ENCODE results near the gene BANF2. TPM values are rescaled to one million over a fixed set of nuclear protein-coding genes. Genes with fewer than 3 reads are reported as not detected.

Gene BANF2
- polyA plus RNA-seq, 1 of the 3 experiments (the other 2 are of a cell fraction) = not detected

DNA sequence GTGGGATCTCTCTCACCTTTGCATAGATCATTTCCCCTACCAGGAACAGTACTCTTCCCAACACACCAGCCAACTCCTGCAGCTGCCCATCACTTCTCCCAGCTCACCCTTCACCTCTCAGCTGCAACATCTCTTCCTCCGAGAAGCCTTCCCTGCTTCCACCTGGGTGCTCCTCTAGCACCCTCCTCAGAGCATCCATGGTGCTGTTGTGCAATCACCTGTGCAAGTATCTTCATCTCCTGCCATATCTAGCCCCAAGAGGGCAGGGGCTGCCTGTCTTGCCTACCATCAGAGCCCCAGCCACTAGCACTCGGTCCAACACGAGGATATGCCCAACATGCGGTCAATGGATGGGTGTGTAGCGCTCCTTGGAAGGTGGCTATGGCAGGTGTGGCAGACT, 75.8 kb downstream of the BANF2 start:
- no peak for DNase-seq
- H3K79me2 ChIP-seq (ENCODE audit: insufficient read depth) = no peaks in the 10 kb centered on the region
- H3K27ac ChIP-seq (ENCODE audit: low read depth in 2 of 2, low read length in 1 of 2) = no peak overlapping the region
- H3K9me3 ChIP-seq = no peaks in the 10 kb centered on the region
- POLR2A ChIA-PET = no interaction called here
- H3K4me3 ChIP-seq (ENCODE audit: low read depth in 2 of 2, low read length in 1 of 2) = no peak overlapping the region
- TF ChIP-seq RFX5 (IDR thresholded peaks at IDR 0.05; ENCODE audit: low read length) (no peak), FOSL2 (IDR thresholded peaks at IDR 0.05; ENCODE audit: borderline replicate concordance, low read depth) (no peak), GATA2 (CRISPR knock-in tag; IDR thresholded peaks at IDR 0.05) (no peak), MEF2A (IDR thresholded peaks at IDR 0.05; ENCODE audit: borderline replicate concordance, low read depth) (no peak), POLR2AphosphoS5 (IDR thresholded peaks at IDR 0.05; ENCODE audit: low read depth, low read length) (no peak), RXRA (IDR thresholded peaks at IDR 0.05; ENCODE audit: borderline replicate concordance, low read depth) (no peak), EZH2phosphoT487 (IDR thresholded peaks at IDR 0.05; ENCODE audit: borderline replicate concordance, low read depth) (no peak), TCF12 (IDR thresholded peaks at IDR 0.05) (no peak), ELF1 (IDR thresholded peaks at IDR 0.05) (no peak), CHD2 (IDR thresholded peaks at IDR 0.05; ENCODE audit: low read length, partially characterized antibody) (no peak), NRF1 (IDR thresholded peaks at IDR 0.05; ENCODE audit: low read depth, low read length) (no peak), JUND (IDR thresholded peaks at IDR 0.05) (no peak), RAD21 (IDR thresholded peaks at IDR 0.05; ENCODE audit: low read length) (no peak), SMC3 (IDR thresholded peaks at IDR 0.05; ENCODE audit: low read depth, low read length) (no peak)
- TF ChIP-seq, protein P1, sequence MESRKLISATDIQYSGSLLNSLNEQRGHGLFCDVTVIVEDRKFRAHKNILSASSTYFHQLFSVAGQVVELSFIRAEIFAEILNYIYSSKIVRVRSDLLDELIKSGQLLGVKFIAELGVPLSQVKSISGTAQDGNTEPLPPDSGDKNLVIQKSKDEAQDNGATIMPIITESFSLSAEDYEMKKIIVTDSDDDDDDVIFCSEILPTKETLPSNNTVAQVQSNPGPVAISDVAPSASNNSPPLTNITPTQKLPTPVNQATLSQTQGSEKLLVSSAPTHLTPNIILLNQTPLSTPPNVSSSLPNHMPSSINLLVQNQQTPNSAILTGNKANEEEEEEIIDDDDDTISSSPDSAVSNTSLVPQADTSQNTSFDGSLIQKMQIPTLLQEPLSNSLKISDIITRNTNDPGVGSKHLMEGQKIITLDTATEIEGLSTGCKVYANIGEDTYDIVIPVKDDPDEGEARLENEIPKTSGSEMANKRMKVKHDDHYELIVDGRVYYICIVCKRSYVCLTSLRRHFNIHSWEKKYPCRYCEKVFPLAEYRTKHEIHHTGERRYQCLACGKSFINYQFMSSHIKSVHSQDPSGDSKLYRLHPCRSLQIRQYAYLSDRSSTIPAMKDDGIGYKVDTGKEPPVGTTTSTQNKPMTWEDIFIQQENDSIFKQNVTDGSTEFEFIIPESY (IDR thresholded peaks at IDR 0.05; ENCODE audit: borderline replicate concordance, low read depth) = no peak
- TF ChIP-seq, protein P2, sequence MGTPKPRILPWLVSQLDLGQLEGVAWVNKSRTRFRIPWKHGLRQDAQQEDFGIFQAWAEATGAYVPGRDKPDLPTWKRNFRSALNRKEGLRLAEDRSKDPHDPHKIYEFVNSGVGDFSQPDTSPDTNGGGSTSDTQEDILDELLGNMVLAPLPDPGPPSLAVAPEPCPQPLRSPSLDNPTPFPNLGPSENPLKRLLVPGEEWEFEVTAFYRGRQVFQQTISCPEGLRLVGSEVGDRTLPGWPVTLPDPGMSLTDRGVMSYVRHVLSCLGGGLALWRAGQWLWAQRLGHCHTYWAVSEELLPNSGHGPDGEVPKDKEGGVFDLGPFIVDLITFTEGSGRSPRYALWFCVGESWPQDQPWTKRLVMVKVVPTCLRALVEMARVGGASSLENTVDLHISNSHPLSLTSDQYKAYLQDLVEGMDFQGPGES (IDR thresholded peaks at IDR 0.05; ENCODE audit: low read depth, low read length) = no peak
- TF ChIP-seq, protein P3, sequence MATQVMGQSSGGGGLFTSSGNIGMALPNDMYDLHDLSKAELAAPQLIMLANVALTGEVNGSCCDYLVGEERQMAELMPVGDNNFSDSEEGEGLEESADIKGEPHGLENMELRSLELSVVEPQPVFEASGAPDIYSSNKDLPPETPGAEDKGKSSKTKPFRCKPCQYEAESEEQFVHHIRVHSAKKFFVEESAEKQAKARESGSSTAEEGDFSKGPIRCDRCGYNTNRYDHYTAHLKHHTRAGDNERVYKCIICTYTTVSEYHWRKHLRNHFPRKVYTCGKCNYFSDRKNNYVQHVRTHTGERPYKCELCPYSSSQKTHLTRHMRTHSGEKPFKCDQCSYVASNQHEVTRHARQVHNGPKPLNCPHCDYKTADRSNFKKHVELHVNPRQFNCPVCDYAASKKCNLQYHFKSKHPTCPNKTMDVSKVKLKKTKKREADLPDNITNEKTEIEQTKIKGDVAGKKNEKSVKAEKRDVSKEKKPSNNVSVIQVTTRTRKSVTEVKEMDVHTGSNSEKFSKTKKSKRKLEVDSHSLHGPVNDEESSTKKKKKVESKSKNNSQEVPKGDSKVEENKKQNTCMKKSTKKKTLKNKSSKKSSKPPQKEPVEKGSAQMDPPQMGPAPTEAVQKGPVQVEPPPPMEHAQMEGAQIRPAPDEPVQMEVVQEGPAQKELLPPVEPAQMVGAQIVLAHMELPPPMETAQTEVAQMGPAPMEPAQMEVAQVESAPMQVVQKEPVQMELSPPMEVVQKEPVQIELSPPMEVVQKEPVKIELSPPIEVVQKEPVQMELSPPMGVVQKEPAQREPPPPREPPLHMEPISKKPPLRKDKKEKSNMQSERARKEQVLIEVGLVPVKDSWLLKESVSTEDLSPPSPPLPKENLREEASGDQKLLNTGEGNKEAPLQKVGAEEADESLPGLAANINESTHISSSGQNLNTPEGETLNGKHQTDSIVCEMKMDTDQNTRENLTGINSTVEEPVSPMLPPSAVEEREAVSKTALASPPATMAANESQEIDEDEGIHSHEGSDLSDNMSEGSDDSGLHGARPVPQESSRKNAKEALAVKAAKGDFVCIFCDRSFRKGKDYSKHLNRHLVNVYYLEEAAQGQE (IDR thresholded peaks at IDR 0.05; ENCODE audit: low read depth, low read length) = no peak
- no peaks in the 10 kb centered on the region for H3F3A ChIP-seq (replicated peaks; ENCODE audit: insufficient read depth)
- no peak overlapping the region for H3K4me2 ChIP-seq
- no peaks in the 10 kb centered on the region for H3K9me2 ChIP-seq
- H2AFZ ChIP-seq (ENCODE audit: low read depth) = no peak overlapping the region
- CTCF ChIA-PET = no interaction called here
- no peaks in the 10 kb centered on the region for H3K36me3 ChIP-seq (replicated peaks in 1 of 2; ENCODE audit: control insufficient read depth in 1 of 2, insufficient read depth in 2 of 2, low read length in 1 of 2)
- H3K9ac ChIP-seq = no peak overlapping the region
- peaks cover 6% of the 10 kb centered on the region; the same call in 1 of the 2 replicates for H3K27me3 ChIP-seq (ENCODE audit: insufficient read depth)
- no peaks in the 10 kb centered on the region for H4K20me1 ChIP-seq (ENCODE audit: insufficient read depth)
- H3K4me1 ChIP-seq (ENCODE audit: control insufficient read depth in 1 of 2, insufficient read depth in 2 of 2, low read depth in 1 of 2, low read length in 1 of 2) = no peaks in the 10 kb centered on the region
- 38% methylated on average over 2 of the region's 5 CpGs for WGBS (ENCODE audit: low lambda C conversion rate)
